Measurements from ENCODE around the gene SBSN. TPM values are rescaled to one million over a fixed set of nuclear protein-coding genes. Genes with fewer than 3 reads are reported as not detected.

Gene SBSN
- polyA plus RNA-seq, 3 donors, result 0.09 TPM; not detected in 2

- no peak for DNase-seq (ENCODE audit: extremely low read depth in 1 of 11, low read depth in 9 of 11, low spot score in 4 of 11)
These were observed 12.3 kb upstream of the SBSN start for GRCh38 chr19:35540356-35540927.

- no peak for DNase-seq (ENCODE audit: extremely low read depth in 1 of 11, low read depth in 9 of 11, low spot score in 4 of 11)
These were observed 11.7 kb upstream of the SBSN start for GRCh38 chr19:35539850-35540249.

- DNase-seq (ENCODE audit: extremely low read depth in 1 of 11, low read depth in 9 of 11, low spot score in 4 of 11), result no peak
These were observed 11.2 kb upstream of the SBSN start for GRCh38 chr19:35539314-35539713.

- no peak for DNase-seq (ENCODE audit: extremely low read depth in 1 of 11, low read depth in 9 of 11, low spot score in 4 of 11)
These were observed 6.8 kb upstream of the SBSN start for GRCh38 chr19:35534803-35535480.

- peak in 3 of 11 donors; percentile 22 to 59 (median 50) for DNase-seq (ENCODE audit: extremely low read depth in 1 of 11, low read depth in 9 of 11, low spot score in 4 of 11)
These were observed 5.8 kb upstream of the SBSN start for GRCh38 chr19:35533822-35534392.

GRCh38 chr19:35533201-35533821 is 5.2 kb upstream of the SBSN start, which contains the start of gene GAPDHS:
Gene GAPDHS, plus strand, starts transcription at chr19:35533456. Its CDS starts 72 bp downstream, at chr19:35533528.
- DNase-seq (ENCODE audit: extremely low read depth in 1 of 11, low read depth in 9 of 11, low spot score in 4 of 11), result no peak

- DNase-seq (ENCODE audit: extremely low read depth in 1 of 11, low read depth in 9 of 11, low spot score in 4 of 11), result no peak
These were observed 3.2 kb upstream of the SBSN start for GRCh38 chr19:35531291-35531690.

GRCh38 chr19:35529241-35530218 is 1.4 kb upstream of the SBSN start:
- no peak for DNase-seq (ENCODE audit: extremely low read depth in 1 of 11, low read depth in 9 of 11, low spot score in 4 of 11)

- DNase-seq (ENCODE audit: extremely low read depth in 1 of 11, low read depth in 9 of 11, low spot score in 4 of 11), result no peak
These were observed 2.2 kb downstream of the SBSN start for GRCh38 chr19:35525873-35526272.

GRCh38 chr19:35524181-35524837 is 3.8 kb downstream of the SBSN start:
- DNase-seq (ENCODE audit: extremely low read depth in 1 of 11, low read depth in 9 of 11, low spot score in 4 of 11), result no peak

- no peak for DNase-seq (ENCODE audit: extremely low read depth in 1 of 11, low read depth in 9 of 11, low spot score in 4 of 11)
These were observed 5.3 kb downstream of the SBSN start for GRCh38 chr19:35522745-35523327.

GRCh38 chr19:35521124-35521743 is 6.9 kb downstream of the SBSN start:
- DNase-seq (ENCODE audit: extremely low read depth in 1 of 11, low read depth in 9 of 11, low spot score in 4 of 11), result no peak

- no peak for DNase-seq (ENCODE audit: extremely low read depth in 1 of 11, low read depth in 9 of 11, low spot score in 4 of 11)
These were observed 8.8 kb downstream of the SBSN start for GRCh38 chr19:35519291-35519690.

GRCh38 chr19:35518313-35518712 is 9.8 kb downstream of the SBSN start:
- DNase-seq (ENCODE audit: extremely low read depth in 1 of 11, low read depth in 9 of 11, low spot score in 4 of 11), result no peak

- DNase-seq (ENCODE audit: extremely low read depth in 1 of 11, low read depth in 9 of 11, low spot score in 4 of 11), result no peak
These were observed 10.8 kb downstream of the SBSN start for GRCh38 chr19:35517342-35517741.

- no peak for DNase-seq (ENCODE audit: extremely low read depth in 1 of 11, low read depth in 9 of 11, low spot score in 4 of 11)
These were observed 11.8 kb downstream of the SBSN start for GRCh38 chr19:35516310-35516709.

GRCh38 chr19:35514282-35514809 is 13.8 kb downstream of the SBSN start:
- DNase-seq (ENCODE audit: extremely low read depth in 1 of 11, low read depth in 9 of 11, low spot score in 4 of 11), result peak in 1 of 11 donors; percentile 6
